GM21737 (cell line): ENCODE data around the gene B3GNT9.
"Not testable (repeated sequence)": the region's sequence is repeated elsewhere in the genome, so short reads cannot be mapped to it uniquely, and the experiment has no call there.

ENCODE experiments used
- ATAC-seq: cut with Tn5 transposase; IDR thresholded peaks from one replicate; pipeline ENCODE4 v1.9.1; 2021; ENCODE audit warnings: mild to moderate bottlenecking, moderate library complexity; ENCODE audit not compliant: unreplicated experiment

Gene B3GNT9

DNA sequence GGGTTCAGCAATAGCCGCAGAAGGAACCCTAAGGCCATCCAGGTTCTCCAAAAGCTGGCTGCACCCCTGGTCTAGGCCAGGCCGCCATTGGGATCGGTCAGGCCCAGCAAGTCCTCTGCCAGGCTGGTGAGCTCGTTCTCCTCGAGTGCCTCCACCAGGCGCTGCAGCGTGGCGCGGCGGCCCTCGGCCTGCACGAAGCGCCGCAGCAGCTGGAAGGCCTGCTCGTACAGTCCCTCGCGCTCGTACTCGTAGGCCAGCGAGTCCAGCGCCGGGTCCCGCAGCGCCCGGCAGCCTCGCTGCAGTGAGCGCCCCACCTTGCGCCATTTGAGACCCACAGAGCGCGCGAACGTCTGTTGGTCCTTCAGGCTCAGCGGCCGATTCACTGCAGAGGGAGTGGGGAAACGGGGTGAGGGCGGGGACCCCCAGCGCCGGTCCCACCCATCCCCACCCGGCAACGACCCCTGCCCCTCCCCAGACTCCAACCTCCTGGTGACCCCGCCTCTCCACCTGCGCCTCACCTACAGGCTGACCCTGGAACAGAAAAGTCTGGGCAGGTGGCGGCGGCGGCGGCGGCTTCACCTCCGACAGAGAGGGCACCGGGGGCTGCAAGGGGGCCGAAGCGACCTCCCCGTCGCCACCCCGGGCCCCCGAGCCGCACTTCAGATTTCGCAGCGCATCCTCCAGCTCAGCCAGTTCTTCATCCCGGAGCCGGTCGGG is 3.9 kb upstream of the B3GNT9 start:
- ATAC-seq = no peak

DNA sequence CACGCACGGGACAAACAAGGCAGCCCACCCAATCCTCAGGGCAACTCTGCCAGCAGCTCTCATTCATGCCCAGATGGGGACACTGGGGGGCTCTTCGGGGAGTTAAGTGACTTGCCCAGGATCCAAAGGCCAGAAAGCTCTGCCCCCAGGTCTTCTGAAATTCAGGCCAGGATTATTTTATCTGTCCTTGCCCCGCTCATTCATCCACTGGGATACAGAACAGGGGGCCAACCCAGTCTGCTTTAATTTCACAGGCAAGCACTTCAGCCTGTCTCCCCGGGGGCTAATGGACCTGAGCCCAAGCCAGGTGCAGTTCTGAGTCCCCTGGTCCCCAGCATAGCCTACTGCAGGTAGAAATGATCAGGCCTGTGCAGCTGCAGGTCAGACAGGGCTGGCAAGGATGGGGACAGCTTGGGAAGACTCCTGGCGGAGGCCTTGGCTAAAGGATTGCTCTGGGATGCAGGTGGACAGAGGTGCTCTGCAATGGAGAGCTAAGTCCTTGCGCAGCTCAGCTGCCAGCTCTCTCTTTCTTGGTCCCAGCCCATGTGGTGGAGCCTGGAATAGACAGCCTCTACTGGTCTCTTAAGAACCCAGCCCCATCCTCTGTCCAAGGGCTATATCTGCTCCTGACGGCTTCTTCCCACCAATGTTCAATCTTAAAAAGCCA is 766 bp upstream of the B3GNT9 start:
- no peak for ATAC-seq

DNA sequence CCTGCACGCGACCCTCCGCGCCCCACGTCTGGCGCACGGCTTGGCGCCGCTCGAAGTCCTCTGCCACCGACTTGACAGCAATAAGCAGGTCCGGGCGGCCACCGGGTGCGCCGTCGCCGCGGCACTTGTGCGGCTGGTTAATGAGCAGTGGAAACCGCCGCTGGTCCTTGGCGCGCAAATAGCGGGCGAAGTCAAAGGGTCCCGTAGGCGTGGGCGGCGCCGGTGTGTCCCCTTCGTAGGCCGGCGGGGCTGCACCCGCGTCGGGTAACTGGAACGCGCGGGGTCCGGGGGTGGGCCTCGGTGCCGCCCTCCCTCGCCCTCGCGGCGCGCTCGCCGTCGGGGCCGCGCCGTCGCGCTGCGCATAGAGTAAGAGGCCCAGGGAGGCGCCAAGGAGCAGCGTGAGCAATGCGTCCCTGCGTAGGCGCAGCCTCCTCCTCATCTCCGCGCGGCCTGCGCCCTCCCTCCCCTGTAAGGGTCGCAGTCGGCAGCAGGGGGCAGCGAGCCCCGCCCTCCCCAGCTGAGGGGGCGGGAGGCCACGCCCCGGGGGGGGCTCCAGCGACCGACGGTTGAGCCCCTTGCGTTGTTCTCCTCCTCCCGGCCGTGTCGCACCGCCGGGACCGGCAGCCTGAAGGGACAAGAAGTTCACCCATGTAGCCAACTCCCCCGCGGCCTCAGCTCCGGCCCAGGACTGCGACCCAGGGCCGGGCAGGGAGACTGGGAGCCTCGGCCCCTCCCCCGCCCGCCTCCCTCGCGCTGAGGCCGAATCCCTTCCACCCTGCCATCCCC is 558 bp downstream of the B3GNT9 start:
- ATAC-seq = peak; percentile 28

DNA sequence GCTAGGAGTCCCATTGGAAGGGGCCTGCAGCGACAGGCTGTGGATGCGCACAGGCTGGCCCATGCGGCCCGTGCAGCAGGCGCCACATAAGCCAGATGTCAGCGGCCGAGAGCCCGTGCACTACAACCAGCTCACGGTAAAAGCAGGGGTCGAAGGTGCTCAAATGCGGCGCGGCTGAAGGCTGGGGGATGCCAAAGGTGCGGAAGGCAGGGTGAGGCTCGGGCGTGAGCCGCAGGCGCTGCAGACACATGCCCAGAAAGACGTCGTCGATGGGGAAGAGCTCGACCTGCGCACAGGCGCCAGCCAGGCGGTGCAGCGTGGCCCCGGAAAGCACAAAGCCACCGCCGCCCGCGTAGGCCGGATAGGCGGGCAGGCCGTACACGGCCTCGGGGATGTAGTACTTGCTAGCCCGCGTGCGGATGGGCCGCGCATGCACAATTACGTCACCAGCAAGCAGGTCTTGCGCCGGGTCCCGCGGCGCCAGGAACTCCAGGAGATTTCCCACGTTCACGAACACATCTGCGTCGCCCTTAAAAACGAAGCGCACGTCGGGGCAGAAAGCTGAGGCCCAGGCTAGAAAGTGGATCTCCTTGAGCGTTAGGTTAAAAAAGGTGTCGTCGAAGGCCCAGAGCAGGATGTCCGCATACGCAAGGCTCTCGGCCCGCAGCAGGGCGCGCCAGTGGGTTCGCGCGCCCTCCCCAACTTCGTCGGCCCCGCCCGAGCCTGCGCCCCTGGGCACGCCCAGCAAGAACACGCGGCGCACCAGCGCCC is 1.3 kb downstream of the B3GNT9 start:
- ATAC-seq = no peak

DNA sequence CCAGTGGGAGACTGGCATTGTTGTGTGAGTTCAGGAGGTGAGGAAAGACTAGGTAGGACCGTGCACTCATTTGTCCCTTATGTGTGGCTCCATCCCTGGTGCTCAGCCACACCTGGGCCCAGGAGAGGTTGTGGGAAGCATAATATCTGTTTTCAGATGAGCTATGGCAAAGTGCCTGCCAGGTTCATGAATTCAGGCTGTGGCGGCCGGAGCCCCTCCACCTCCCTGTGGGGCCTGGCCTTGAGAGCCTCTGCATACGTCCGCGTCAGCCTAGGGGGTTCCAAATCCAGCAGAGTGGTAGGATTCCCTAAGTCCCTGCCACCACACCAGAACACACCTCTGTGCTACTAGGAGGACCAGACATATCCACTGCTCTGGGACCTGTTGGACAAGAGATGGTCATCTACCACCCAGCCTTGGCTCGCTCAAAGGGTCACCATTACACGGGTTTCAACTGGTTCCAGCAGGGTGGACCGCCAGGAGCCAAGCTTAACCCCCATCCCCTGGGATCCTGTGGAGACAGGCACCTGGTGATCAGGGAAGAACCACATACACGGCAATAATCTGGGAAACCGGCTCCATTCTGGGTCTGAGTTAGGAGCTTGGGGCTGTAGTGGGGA is 2.0 kb downstream of the B3GNT9 start:
- no peak for ATAC-seq

DNA sequence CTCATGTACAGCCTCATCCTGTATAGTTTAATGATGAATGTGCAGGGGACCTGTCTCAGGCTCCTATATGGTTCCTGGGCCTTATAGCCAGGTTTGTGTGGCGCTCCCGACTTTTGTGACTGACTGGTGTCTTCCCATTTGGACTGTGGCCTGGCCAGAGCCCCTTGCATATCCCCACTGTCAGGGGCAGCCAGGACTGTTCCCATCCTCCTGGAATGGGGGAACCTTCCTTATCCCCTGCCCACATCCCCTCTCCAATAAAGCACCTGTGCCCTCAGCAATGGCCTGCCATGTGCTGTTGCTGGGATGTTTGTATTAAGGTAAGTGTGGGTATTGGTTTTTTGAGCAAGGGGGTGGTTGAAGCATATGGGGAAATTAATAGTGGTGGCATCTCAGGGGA is 2.6 kb downstream of the B3GNT9 start:
- no peak for ATAC-seq

DNA sequence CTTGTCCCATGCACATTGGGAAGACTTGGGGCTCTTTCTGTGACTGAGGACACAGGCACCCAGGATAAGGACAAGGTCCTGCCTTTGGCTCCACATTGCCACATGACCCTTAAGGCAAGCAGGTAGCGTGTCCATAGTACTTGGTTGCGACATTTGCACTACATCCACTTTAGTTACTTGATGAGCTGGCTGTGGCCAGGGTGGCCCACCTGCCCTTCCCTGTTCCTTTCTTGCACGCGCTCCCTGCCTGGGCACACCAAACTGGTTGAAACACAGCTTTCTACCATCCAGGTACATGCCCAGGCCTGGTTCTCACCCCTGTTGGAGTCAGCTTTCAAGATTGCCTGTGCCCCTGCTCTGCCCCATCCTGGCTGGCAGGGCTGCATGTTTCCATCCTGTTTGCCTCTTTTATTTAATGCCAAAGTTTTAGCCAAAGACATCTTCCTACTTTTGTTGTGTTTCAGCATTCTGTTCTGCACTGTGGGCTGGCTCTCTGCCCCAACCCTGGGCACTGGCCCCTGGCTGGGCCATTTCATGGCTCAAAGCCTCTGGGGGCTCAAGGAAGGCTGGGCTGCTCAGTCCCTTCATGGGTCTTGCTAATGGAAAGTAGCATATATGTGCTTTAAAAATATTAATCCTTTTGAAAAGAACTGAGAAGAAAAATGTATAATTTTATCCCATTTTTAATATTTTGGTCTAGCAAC is 3.2 kb downstream of the B3GNT9 start:
- ATAC-seq = no peak

DNA sequence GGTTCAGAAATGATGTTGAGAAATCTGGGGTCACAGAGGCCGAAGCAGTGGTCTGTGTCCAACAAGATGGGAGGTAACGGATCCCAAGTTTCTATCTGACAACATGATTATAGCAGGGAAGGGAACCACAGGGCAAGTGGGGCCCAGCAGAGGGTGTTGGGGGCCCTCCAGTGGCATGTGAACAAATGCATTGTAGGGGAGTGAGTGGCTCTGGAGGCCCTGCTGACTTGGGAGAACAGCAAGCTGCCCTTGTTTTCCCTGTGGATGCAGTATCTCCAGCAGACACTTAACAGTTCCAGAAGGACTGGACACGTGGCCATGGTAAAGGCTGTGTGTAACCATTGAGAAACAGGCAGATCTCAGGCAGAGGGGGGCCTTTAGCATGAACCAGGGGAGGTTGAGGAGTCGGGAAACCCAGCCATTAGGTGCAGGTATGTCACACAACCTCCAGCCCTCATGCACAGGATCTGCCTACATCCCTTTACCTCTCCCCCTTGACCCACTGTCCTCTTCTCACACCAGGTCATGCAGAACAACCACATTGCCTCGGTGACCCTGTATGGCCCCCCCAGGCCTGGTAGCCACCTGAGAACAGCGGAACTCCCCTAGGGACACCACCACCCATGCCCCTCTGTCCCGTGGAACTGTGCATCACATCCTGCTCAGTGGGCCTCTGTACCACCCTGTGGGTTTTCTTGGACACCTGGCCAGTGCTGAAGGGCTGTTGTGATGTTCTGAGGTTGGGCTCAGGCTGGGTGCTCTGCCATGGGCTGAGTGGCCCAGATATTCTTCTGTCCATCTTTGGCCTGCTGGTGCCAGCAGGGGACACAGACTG is 4.1 kb downstream of the B3GNT9 start:
- no peak for ATAC-seq

DNA sequence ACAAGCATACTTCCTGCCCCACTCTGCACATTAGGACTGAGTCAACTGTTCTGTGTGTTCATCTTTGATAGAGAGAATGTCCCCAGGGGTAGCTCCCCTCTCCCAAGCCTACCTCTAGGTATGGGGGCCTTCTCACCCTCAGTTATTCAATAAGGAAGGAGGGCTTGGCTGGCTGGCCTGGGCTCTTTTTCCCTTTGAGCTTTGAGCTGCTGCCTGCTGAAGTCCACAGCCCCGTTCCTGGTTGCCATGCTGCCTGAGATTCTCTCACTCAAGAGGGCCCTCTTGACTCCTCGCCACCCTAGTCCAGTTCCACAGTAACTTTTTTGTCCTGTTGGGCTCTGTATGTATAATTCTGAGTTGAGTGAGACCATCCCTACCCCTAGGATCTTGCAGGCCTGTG is 5.1 kb downstream of the B3GNT9 start:
- ATAC-seq = no peak

DNA sequence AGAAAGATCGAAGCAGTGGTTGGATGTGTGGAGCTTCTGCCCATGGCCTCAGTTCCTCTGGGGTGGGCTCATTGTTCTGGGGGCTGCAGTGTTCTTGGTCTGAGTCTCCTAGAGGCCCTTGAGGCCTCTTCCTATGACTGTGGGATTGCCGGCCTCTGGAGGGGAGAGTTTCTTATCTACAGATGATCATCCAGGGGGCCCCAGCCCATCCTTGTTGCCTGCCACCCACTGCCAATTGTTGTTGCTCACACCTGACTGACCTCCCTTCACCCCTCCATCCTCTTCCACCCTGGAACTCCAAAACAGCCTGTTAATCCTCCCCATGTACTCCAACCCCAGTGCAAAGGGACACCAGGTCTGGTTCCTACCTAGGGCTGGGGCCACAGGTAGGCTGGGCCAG is 5.9 kb downstream of the B3GNT9 start:
- no peak for ATAC-seq

DNA sequence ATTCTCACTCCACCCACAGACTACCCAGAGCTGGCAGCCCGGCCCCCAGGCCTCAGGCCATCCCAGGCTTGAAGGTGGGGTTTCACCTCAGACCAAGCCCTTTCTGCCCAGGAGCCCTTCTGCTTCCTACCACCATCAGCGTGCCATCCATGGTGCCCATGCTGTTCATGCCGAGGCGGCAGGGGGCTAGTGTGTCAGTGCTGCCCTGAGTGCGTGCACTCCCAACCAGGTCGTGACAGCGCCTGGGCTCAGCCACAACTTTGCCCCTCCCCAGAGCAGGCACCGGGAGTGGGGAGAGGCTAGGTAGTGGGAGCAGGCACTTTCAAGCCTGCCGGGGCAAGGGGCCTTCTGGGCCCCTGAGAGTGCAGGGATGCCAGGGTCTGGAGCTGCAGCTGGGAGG is 8.5 kb downstream of the B3GNT9 start:
- ATAC-seq = no peak

DNA sequence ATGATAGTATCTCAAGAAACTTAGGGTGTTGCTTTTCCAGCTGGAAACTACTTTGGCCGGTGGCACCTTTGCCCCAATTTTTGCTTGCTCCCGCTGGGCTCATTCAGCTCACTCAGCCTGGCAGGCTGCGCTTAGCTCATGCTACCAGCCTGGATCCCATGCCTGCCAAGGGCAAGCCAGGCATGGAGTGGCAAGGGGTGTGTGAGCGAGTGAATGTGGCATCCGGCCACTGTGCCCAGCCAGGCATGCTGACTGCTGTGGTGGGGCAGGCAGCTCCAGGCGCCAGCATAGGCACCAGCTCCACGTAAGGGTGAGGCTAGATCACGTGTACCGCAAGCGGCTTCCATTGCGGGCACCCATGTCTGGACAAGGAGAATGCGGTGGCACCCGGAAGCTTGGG is 9.4 kb downstream of the B3GNT9 start:
- ATAC-seq = no peak

DNA sequence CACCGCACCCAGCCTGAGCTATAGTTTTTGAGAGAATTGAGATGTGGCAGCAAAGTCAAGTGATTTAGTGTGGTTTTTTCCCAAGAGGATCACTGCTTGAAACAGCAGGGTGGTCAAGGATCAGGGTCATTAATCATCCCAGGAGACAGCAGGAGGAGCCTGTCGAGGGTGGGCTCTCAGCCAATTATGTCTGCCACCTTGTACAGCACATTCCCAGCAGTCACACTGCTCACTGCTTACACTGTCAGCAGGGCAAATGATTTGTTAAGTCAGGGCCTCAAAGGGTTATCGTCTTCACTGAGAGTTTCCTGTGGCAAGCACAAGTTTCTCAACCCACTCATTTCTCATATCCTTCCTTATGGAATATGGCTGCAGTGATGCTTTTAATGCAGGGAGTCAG is 13.2 kb downstream of the B3GNT9 start:
- no peak for ATAC-seq

DNA sequence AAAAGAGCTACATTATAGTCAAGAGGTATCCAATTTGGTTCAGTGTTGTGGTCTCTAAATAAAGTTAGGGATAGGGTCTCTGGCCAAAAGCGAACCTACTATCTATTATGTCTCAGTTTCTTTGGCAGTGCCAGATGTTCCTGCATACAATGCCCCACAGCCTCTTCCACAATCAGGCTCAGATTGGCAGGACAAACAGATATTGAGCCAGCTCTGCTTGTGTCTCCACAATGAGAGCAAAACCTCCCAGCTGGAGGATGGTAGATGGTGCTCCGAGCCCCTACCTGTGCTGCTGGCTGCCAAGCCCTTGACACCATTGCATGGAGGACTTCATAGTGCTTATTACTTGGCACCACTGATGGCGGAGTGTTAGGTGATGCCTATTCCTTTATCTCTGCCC is 21.4 kb downstream of the B3GNT9 start:
- no peak for ATAC-seq

DNA sequence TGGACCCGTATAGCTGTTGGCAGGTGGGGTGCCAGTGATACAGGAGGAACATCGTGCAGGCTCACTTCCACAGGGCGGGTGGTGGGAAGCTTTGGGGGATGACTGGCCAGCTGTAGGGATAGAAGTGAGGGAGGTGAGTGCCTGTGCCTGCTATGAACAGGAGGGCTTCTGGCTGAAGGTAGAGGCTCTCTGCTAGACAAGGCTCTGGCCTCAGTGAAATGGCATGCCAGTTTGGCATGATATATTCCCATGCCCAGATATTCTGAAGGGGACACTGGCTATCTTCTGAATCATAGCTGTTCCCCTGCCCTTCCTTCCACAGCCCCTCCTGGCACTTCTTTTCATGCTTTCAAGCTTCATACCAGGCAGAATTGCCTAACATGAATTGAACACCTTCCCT is 21.9 kb downstream of the B3GNT9 start:
- ATAC-seq = no peak

DNA sequence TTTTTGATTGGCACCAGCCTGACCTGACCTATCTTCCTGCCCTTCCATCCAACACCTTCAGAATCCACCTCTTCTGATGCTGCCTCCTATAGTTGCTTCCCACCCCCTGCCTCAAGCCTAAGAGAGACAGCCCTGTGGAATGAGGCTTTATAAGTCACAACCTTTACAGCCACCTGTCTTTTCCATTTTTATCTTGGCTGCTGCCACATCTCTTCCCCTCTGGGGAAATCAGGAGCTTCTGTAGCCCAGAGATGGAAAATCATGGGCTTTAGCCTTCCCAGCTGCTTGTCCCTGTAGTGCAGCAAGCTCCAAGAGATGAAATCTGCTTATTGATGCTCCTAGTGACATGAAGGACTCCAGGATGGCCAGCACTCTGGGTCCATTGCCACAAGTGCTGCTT is 22.4 kb downstream of the B3GNT9 start:
- no peak for ATAC-seq

DNA sequence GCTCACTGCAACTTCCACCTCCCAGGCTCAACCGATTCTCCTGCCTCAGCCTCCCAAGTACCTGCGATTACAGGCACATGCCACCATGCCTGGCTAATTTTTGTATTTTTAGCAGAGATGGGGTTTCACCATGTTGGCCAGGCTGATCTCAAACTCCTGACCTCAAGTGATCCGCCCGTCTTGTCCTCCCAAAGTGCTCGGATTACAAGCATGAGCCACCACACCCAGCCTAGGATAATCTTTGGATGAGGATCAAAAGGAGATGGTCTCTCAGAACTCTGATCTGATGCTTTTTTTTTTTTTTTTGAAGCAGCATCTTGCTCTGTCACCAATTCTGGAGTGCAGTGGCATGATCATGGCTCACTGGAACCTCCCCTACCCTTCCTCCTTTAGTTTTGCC is 28.0 kb downstream of the B3GNT9 start:
- not testable (repeated sequence) for ATAC-seq

DNA sequence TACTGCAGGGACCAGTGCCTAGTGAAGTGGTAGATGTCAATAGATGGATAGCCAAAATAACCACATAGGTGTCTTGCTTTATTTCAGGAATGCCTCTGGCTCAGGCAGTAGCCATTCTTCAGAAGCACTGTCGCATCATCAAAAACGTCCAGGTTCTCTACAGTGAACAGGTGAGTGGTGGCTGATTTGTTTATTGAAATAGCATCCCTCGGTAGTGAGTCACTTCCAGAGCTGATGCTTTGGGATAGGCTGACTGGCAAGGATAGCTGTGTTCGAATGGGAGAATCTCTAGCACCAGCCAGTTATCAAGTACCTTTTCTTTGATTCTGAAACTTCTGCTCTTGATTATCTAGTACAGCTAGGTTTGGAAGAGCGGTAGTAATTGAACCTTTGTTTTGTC is 30.8 kb downstream of the B3GNT9 start:
- ATAC-seq = no peak

DNA sequence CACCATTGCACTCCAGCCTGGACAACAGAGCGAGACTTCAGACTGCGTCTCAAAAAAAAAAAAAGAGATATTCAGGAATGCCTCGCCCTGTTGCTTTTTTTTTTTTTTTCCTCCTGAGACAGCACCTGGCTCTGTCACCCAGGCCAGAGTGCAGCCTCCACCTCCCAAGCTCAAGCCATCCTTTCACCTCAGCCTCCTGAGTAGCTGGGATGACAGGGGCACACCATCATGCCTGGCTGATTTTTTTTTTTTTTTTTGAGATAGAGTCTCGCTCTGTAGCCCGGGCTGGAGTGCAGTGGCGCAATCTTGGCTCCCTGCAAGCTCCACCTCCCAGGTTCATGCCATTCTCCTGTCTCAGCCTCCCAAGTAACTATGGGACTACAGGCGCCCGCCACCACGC is 33.1 kb downstream of the B3GNT9 start:
- no peak for ATAC-seq
